HG03558 (cell line): ENCODE results near the gene GJB4.
"Not testable (repeated sequence)": the region's sequence is repeated elsewhere in the genome, so short reads cannot be mapped to it uniquely, and the experiment has no call there.

Experiments
- ATAC-seq: cut with Tn5 transposase; IDR thresholded peaks from one replicate; pipeline ENCODE4 v1.9.1; 2021; ENCODE audit warnings: moderate number of reproducible peaks; ENCODE audit not compliant: unreplicated experiment; ENCODE audit errors: extremely low read depth

Gene GJB4

GRCh38 chr1:34794001-34794789 is 34.7 kb downstream of the GJB4 start:
- ATAC-seq: no peak

- ATAC-seq: no peak
These were observed 35.2 kb downstream of the GJB4 start for GRCh38 chr1:34794790-34795180.

GRCh38 chr1:34795916-34796315 is 36.4 kb downstream of the GJB4 start:
- ATAC-seq: no peak

GRCh38 chr1:34796990-34797389 is 37.5 kb downstream of the GJB4 start:
- ATAC-seq: no peak

GRCh38 chr1:34800214-34800613 is 40.7 kb downstream of the GJB4 start:
- ATAC-seq: no peak

- no peak for ATAC-seq
These were observed 44.2 kb downstream of the GJB4 start for GRCh38 chr1:34803770-34804169.

- no peak for ATAC-seq
These were observed 46.9 kb downstream of the GJB4 start for GRCh38 chr1:34806396-34806795.

GRCh38 chr1:34808051-34808810 is 48.7 kb downstream of the GJB4 start:
- ATAC-seq: no peak

- not testable (repeated sequence) for ATAC-seq
These were observed 51.2 kb downstream of the GJB4 start for GRCh38 chr1:34810781-34811180.
